Measurements from ENCODE around the gene FRYL.

Gene FRYL

DNA sequence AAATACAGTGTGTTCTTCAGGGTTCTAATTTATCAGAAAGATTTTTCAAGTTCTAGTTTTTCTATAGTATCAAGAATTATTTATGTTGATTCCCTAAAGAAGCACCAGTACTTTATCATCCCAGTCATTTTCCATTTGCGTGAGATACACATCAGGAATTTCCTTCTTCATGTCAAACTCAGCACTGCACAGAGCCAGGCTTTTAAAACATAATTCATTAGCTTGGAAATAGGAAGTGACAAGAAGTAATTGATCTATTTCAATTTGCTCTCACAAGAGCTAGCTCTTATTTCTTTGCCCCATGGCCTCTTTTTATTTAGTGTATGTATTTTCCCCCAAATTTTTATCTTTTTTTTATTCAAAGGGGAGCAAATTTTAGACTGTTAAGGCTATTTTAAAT is 309.9 kb downstream of the FRYL start:
- H3K36me3 ChIP-seq (ENCODE audit: low read length): no peaks in the 10 kb centered on the region
- no peaks in the 10 kb centered on the region for H3K27me3 ChIP-seq (ENCODE audit: low read length)
- no peak overlapping the region for H3K9ac ChIP-seq (ENCODE audit: low read length)
- no peak overlapping the region for H3K4me2 ChIP-seq (ENCODE audit: low read depth, low read length, poor library complexity, severe bottlenecking)
- H3F3A ChIP-seq (ENCODE audit: insufficient read depth): no peaks in the 10 kb centered on the region
- H3K9me3 ChIP-seq (ENCODE audit: insufficient read depth, low read length): no peaks in the 10 kb centered on the region
- TF ChIP-seq, protein P1, sequence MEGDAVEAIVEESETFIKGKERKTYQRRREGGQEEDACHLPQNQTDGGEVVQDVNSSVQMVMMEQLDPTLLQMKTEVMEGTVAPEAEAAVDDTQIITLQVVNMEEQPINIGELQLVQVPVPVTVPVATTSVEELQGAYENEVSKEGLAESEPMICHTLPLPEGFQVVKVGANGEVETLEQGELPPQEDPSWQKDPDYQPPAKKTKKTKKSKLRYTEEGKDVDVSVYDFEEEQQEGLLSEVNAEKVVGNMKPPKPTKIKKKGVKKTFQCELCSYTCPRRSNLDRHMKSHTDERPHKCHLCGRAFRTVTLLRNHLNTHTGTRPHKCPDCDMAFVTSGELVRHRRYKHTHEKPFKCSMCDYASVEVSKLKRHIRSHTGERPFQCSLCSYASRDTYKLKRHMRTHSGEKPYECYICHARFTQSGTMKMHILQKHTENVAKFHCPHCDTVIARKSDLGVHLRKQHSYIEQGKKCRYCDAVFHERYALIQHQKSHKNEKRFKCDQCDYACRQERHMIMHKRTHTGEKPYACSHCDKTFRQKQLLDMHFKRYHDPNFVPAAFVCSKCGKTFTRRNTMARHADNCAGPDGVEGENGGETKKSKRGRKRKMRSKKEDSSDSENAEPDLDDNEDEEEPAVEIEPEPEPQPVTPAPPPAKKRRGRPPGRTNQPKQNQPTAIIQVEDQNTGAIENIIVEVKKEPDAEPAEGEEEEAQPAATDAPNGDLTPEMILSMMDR (IDR thresholded peaks at IDR 0.05; ENCODE audit: insufficient read depth, low read length, poor library complexity, severe bottlenecking): no peak
- no peak for TF ChIP-seq EZH2phosphoT487 (conservative IDR thresholded peaks at IDR 0.05; ENCODE audit: low read length)
- no peaks in the 10 kb centered on the region for H3K9me2 ChIP-seq (replicated peaks; ENCODE audit: insufficient read depth, low read length)
- H3K27ac ChIP-seq (ENCODE audit: low read depth, low read length): no peak overlapping the region
- H3K4me3 ChIP-seq (ENCODE audit: insufficient read depth, low read length, poor library complexity, severe bottlenecking): no peak overlapping the region
- H2AFZ ChIP-seq (ENCODE audit: low read depth, low read length, severe bottlenecking): no peak overlapping the region
- H3K79me2 ChIP-seq (ENCODE audit: insufficient read depth, low read length): no peaks in the 10 kb centered on the region
- no peaks in the 10 kb centered on the region for H4K20me1 ChIP-seq (ENCODE audit: low read depth, low read length)

DNA sequence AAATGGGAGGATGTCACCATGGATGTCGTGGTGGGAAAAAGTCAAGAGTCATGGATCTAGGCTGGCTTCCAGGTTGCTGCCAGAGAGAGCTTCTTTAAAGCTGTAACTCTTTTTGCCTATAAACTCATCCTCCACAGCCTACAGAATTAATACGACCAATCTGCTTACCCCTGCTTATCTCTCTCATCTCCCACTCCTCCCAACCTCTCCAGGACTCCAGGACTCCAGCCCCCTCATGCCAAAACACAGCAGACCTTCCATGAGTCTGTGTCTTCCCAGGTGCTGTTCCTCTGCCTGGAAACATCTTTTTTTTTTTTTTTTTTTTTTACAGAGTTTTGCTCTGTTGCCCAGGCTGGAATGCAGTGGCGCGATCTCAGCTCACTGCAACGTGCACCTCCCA is 312.2 kb downstream of the FRYL start:
- Histone ChIP-seq H3F3A (ENCODE audit: insufficient read depth) (no peaks in the 10 kb centered on the region), H3K27me3 (ENCODE audit: low read length) (no peaks in the 10 kb centered on the region), H3K9me3 (ENCODE audit: insufficient read depth, low read length) (no peaks in the 10 kb centered on the region), H3K4me2 (ENCODE audit: low read depth, low read length, poor library complexity, severe bottlenecking) (no peak overlapping the region), H3K79me2 (ENCODE audit: insufficient read depth, low read length) (no peaks in the 10 kb centered on the region), H3K4me3 (ENCODE audit: insufficient read depth, low read length, poor library complexity, severe bottlenecking) (no peak overlapping the region), H2AFZ (ENCODE audit: low read depth, low read length, severe bottlenecking) (no peak overlapping the region), H4K20me1 (ENCODE audit: low read depth, low read length) (no peaks in the 10 kb centered on the region), H3K27ac (ENCODE audit: low read depth, low read length) (no peak overlapping the region), H3K36me3 (ENCODE audit: low read length) (no peaks in the 10 kb centered on the region), H3K9me2 (replicated peaks; ENCODE audit: insufficient read depth, low read length) (no peaks in the 10 kb centered on the region), H3K9ac (ENCODE audit: low read length) (no peak overlapping the region)
- TF ChIP-seq EZH2phosphoT487 (conservative IDR thresholded peaks at IDR 0.05; ENCODE audit: low read length): no peak
- TF ChIP-seq, protein P1 (IDR thresholded peaks at IDR 0.05; ENCODE audit: insufficient read depth, low read length, poor library complexity, severe bottlenecking): no peak

DNA sequence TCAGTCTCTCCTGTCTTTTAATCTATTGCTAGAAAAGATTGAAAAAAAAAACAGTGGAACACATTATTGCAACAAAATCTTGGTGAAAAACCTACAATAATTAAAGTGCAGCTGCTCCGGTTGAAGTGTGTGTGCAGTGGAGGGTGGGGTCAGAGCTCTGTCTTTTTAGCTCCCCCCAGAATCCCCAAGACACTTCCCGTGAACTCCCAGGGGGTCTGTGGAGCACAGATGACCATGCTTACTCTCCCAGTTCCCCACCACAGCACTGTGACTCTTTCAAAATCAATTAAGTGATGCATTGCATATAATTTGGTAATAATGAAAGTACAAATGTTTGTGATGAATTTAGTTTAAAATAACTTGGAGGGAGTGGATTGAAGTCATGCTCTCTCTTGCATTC is 312.6 kb downstream of the FRYL start:
- no peak overlapping the region for H3K4me3 ChIP-seq (ENCODE audit: insufficient read depth, low read length, poor library complexity, severe bottlenecking)
- H3K9me2 ChIP-seq (replicated peaks; ENCODE audit: insufficient read depth, low read length): no peaks in the 10 kb centered on the region
- H2AFZ ChIP-seq (ENCODE audit: low read depth, low read length, severe bottlenecking): no peak overlapping the region
- H3K9ac ChIP-seq (ENCODE audit: low read length): no peak overlapping the region
- no peaks in the 10 kb centered on the region for H3K9me3 ChIP-seq (ENCODE audit: insufficient read depth, low read length)
- H3K27ac ChIP-seq (ENCODE audit: low read depth, low read length): no peak overlapping the region
- no peaks in the 10 kb centered on the region for H3F3A ChIP-seq (ENCODE audit: insufficient read depth)
- H4K20me1 ChIP-seq (ENCODE audit: low read depth, low read length): no peaks in the 10 kb centered on the region
- no peaks in the 10 kb centered on the region for H3K36me3 ChIP-seq (ENCODE audit: low read length)
- TF ChIP-seq, protein P1 (IDR thresholded peaks at IDR 0.05; ENCODE audit: insufficient read depth, low read length, poor library complexity, severe bottlenecking): no peak
- no peak for TF ChIP-seq EZH2phosphoT487 (conservative IDR thresholded peaks at IDR 0.05; ENCODE audit: low read length)
- H3K4me2 ChIP-seq (ENCODE audit: low read depth, low read length, poor library complexity, severe bottlenecking): no peak overlapping the region
- no peaks in the 10 kb centered on the region for H3K79me2 ChIP-seq (ENCODE audit: insufficient read depth, low read length)
- H3K27me3 ChIP-seq (ENCODE audit: low read length): no peaks in the 10 kb centered on the region

All from SU-DHL-6 (cell line).